GM21526 (cell line): ENCODE data around the gene PTX4.
"Not testable (repeated sequence)": the region's sequence is repeated elsewhere in the genome, so short reads cannot be mapped to it uniquely, and the experiment has no call there.

ENCODE experiments used
- ATAC-seq: cut with Tn5 transposase; IDR thresholded peaks from one replicate; pipeline ENCODE4 v1.9.1; 2021; ENCODE audit warnings: moderate library complexity; ENCODE audit not compliant: unreplicated experiment, low FRiP score

Gene PTX4

GRCh38 chr16:1486551-1487390 is 2.0 kb downstream of the PTX4 start:
- ATAC-seq: no peak

GRCh38 chr16:1485847-1486496 is 2.8 kb downstream of the PTX4 start:
- ATAC-seq: no peak

GRCh38 chr16:1481906-1482835 is 6.6 kb downstream of the PTX4 start:
- ATAC-seq: no peak

GRCh38 chr16:1478937-1479336 is 9.8 kb downstream of the PTX4 start:
- ATAC-seq: not testable (repeated sequence)

GRCh38 chr16:1477033-1477432 is 11.7 kb downstream of the PTX4 start:
- no peak for ATAC-seq

- no peak for ATAC-seq
These were observed 13.1 kb downstream of the PTX4 start for GRCh38 chr16:1475552-1476114.

GRCh38 chr16:1474796-1475551 is 13.8 kb downstream of the PTX4 start, which contains the start of gene CLCN7:
TSS of gene CLCN7 (minus strand) at chr16:1475028. CDS start at chr16:1474974, 54 bp downstream.
- peak; percentile 58 for ATAC-seq

DNA sequence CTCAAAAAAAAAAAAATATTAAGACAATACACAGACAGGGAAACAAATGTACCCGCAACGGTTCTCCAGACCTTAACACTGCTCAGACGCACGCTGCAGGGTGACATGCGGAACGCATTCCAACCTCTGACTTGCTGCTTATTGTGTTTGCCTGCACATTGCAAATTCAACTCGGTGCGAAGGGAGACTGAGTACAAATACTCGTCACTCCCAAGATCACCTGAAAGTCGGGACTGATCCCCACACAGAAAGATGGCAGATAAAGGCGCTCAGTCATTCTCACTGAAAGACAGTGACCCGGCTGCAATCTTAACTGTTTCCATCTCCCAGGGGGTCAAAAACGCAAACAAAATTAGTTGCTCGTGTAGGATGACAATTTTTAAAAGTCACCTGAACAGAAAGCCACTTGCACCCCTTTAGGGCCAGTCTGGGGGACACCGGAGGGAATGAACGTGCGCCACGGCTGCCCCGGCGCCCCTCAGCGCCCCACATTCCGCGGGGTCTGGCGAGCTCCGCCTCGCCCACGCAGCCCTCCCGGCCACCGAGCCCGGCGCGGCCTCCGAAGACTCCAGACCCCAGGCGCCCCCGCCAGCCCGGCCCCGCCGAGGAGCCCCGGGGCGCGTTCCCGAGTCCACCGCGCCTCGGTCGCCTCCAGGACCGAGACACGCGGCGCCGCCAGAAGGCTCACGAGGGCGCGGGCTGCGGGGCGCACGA is 14.5 kb downstream of the PTX4 start:
- ATAC-seq: no peak

DNA sequence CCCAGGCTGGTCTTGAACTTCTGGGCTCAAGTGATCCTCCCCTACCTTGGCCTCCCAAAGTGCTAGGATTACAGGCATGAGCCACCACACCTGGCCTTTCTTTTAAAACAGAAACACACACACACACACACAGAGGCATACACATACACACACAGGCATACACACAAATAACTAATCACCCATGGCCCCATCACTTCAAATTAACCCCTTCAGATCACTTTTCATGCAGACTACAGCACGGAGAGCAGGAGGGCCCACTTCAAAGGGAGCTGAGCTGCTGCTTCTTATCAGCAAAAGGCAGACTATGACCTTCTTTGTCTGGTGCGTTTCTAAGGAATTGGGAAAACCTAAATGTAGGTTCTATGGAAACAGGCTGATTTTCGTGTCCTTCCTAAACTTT is 15.8 kb downstream of the PTX4 start:
- ATAC-seq: no peak

DNA sequence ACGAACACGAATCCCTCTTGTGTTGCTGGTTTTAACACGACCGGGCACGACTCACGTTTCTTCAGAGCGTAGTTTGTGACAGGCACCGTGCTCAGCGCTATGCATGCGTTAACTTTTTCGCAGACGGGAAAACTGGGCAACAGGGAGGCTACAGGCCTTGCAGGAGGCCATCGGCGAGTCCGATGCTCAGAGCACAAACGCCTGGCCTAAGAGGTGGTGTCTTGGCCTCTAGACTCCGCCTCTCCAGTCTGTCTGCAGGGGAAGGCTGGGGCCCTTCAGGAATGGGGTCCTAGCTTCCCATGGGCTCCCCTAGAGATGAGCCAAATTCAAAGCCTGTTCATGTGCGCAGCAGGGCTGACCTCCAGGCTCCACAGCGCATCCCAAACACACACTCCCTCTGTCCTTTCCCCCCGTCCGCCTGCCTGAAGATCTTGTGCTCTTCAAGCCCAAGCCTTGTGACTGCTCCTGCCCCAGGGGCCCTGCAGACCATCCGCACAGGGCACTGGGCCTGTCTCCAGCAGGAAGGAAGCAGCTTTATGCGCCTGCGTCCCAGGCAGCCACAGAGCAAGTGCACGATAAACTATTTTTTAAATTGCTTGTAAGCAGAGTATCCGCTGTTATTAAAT is 17.1 kb downstream of the PTX4 start:
- no peak for ATAC-seq

DNA sequence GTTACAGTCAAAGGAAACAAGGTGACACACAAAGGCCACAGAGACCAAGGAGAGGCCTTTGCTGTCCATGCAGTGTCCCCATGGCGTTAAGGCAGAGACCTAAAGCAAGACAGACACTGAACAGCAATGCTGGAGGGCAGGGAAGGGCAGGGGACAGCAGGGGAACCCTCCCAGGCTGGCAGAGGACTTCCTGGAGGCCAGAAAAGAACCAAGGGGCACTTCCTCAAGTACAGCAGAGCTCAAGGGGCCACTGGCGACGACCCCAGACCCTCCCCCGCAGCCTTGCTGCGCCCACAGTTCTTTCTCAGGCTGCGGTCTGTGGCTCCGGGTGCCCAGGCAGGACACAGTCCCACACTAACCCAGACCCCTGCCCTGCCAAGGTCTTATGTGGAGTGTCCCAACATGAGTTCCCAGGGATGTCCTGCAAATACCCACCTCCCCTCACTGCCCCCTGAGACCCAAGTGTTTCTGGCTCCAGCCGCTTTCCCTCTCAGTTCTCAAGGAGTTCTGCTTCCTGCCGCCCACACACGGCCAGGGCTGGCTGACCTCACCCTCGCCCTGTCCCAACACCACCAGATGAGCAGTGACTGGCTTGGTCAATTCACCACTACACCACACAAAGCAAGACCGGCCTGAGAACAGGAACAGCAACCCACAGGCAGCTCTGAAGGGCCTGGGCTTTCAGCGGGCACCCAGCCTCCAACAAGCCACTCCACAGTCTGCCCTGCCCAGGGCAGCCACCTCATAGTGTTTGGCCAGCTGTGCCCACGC is 18.1 kb downstream of the PTX4 start:
- no peak for ATAC-seq

DNA sequence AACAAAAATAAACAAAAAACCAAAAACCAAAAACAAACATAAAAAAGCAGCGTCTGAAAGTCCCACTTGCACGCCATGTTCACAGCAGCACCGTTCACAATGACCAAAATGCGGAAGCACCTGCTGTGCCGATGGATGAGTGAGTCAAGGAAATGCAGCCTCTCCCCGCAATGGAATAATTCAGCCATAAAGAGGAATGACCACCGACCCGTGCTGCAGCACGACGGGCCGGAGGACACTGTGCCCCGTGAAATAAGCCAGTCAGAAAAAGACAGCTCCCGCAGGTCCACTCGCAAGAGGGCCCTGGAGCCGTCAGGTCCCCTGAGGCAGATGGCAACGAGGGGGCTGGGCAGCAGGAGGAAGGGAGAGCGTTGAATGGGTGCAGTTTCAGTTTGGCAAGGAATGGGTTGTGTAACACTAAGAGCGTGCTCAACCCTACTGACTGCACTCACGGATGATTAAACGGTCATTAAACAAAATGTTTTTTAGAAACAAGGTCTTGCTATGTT is 19.0 kb downstream of the PTX4 start:
- ATAC-seq: no peak

DNA sequence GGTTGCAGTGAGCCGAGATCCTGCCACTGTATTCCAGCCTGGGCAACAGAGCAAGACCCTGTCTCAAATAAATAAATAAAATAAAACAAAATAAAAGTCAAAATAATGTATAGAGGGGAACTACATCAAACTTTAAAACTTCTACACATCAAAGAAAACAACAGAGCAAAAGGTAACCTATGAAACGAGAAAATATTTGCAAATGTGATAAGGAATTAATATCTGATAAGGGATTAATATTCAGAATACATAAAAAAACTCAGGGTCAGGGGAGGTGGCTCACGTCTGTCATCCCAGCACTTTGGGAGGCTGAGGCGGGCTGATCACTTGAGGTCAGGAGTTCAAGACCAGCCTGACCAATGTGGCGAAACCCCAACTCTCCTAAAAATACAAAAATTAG is 19.6 kb downstream of the PTX4 start:
- not testable (repeated sequence) for ATAC-seq

DNA sequence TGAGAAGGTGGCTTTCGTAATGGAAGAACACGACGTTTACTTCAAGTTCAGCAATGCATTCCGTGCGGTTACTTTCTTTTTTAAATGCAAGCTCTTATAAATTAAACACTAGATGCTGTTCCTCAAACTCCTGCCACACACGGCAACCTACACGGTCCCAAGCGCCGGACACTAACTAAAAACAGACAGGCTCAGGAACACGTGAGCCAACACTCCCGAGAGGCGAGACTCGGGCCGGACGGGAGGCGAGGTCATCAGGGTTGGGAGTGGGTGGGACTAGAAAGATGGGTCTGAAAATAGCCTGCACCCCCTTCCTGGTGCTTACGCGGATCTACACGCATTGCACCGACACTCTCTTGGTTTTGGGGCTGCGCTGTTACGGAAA is 20.3 kb downstream of the PTX4 start:
- ATAC-seq: no peak

DNA sequence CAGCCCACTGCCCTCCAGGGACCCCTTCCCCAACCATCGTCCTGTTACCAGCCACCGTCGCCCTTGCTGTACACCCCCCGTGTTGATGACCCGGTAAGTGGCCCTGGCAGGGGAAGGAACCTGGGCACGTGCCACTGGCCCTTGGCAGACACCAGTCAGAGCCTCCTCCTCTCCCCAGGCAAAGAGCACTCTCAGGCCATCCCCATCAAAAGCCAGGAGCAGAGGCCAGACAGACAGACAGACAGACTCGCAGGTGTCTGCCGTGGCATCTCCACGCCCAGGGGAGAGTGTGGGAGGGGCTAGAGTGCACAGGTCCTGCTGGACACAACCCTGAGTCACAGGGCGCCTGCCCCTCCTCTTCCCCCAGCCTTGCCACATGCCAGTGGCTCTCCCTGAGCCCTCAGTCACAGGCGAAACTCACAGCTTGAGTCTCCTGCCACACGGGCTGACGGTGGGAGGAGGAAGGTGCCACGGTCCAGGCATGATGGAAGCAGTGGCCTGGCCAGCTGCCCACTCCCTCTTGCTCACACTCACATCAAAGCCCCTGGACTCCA is 21.7 kb downstream of the PTX4 start:
- no peak for ATAC-seq

GRCh38 chr16:1466054-1466453 is 22.7 kb downstream of the PTX4 start:
- no peak for ATAC-seq

DNA sequence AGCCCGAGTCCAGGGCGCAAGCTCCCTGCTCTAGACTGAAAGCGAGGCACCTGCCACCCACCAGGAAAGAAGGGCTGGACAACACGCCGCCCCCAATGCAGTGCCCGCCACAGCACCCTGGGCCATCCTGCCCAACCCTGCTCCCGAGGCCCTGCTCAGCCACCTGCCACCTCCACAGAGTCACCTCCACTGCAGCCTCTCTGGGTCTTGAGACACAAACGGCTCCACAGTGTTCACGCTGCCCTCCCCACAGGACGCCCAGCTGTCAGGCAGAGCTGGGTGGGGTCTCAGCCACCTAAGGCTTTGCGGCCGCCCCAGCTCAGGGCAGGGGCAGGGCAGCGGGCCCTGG is 23.2 kb downstream of the PTX4 start:
- ATAC-seq: no peak
